RWPE2 (cell line): ENCODE results near the gene FSD1.
A peak's percentile ranks its signal among the peaks of the same experiment; 100 is the strongest.

Experiments
- ATAC-seq: fragments of 200-7000 bp; cut with Tn5 transposase; 3 replicates; pipeline ENCODE4 v1.9.1; 2021; ENCODE audit warnings: low read depth
- DNase-seq: peaks from one replicate; pipeline ENCODE4 v3.0.0-alpha.2; 2020; ENCODE audit warnings: low spot score
- H3K27ac ChIP-seq: fragments of 450-650 bp; 2 replicates; pipeline ENCODE4 v1.5.1; 2017; ENCODE audit warnings: mild to moderate bottlenecking; ENCODE audit not compliant: poor library complexity, severe bottlenecking
- H3K27me3 ChIP-seq: fragments of 250-450 bp; sonication (Bioruptor Pico); 2 replicates; pipeline ENCODE4 v1.5.1; 2021; ENCODE audit warnings: mild to moderate bottlenecking, moderate library complexity; ENCODE audit not compliant: insufficient read depth, poor library complexity, severe bottlenecking
- H3K36me3 ChIP-seq: fragments of 250-450 bp; sonication (Bioruptor Pico); 2 replicates; pipeline ENCODE4 v1.5.1; 2020; ENCODE audit warnings: low read depth, mild to moderate bottlenecking, moderate library complexity
- H3K4me1 ChIP-seq: fragments of 250-450 bp; sonication (Bioruptor Pico); 2 replicates; pipeline ENCODE4 v1.5.1; 2021; ENCODE audit warnings: mild to moderate bottlenecking, moderate library complexity; ENCODE audit not compliant: insufficient read depth, poor library complexity, severe bottlenecking
- H3K4me3 ChIP-seq: fragments of 250-450 bp; sonication (Bioruptor Pico); 2 replicates; pipeline ENCODE4 v1.5.1; 2021; ENCODE audit warnings: mild to moderate bottlenecking, moderate library complexity; ENCODE audit not compliant: severe bottlenecking
- H3K9me3 ChIP-seq: fragments of 250-450 bp; sonication (Bioruptor Pico); 2 replicates; pipeline ENCODE4 v1.5.1; 2021; ENCODE audit warnings: mild to moderate bottlenecking, moderate library complexity; ENCODE audit not compliant: severe bottlenecking
- CTCF ChIP-seq: fragments of 450-650 bp; IDR thresholded peaks from one replicate; pipeline ENCODE4 v1.5.1; 2017; ENCODE audit warnings: mild to moderate bottlenecking, moderate library complexity; ENCODE audit not compliant: poor library complexity, severe bottlenecking

Gene FSD1

GRCh38 chr19:4350726-4351125 lies 46.3 kb downstream of the FSD1 start:
- H3K27ac ChIP-seq: no peak overlapping the region
- H3K4me1 ChIP-seq: no peaks in the 10 kb centered on the region
- DNase-seq (peak; percentile 35), ATAC-seq (no peak)
- H3K4me3 ChIP-seq: no peak overlapping the region
- H3K27me3 ChIP-seq: no peaks in the 10 kb centered on the region
- no peaks in the 10 kb centered on the region; the same call in 1 of the 2 replicates for H3K36me3 ChIP-seq
- no peak for TF ChIP-seq CTCF
- H3K9me3 ChIP-seq: no peaks in the 10 kb centered on the region

DNA sequence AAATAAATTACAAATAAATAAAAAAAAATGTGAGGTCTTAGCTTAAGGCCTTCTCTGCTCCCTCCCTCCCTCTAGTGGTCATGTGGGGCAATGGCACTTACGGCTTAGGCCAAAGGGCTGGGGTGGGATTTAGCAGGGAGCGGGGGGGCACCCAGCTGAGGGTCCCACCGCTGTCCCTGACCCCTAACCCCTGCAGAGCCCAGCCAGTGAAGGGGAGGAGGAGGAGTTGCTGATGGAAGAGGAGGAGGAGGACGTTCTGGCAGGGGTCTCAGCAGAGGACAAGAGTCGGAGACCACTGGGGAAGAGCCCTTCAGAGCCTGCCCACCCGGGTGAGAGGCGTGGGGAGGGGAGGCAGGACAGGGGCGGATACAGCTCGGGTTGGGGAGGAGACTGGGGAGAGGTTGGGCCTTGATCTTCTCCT lies 48.3 kb downstream of the FSD1 start:
- Histone ChIP-seq H3K27me3 (no peaks in the 10 kb centered on the region), H3K36me3 (no peaks in the 10 kb centered on the region; the same call in 1 of the 2 replicates), H3K4me1 (no peaks in the 10 kb centered on the region), H3K9me3 (no peaks in the 10 kb centered on the region), H3K4me3 (no peak overlapping the region), H3K27ac (no peak overlapping the region)
- TF ChIP-seq CTCF: peak; percentile 81
- ATAC-seq (peak; percentile 59; the same call in 1 of the 3 replicates), DNase-seq (peak; percentile 57)

- Histone ChIP-seq H3K36me3 (peaks cover under 1% of the 10 kb centered on the region), H3K27me3 (no peaks in the 10 kb centered on the region), H3K4me1 (no peaks in the 10 kb centered on the region), H3K4me3 (no peak overlapping the region), H3K27ac (no peak overlapping the region), H3K9me3 (no peaks in the 10 kb centered on the region)
- no peak for ATAC-seq
- no peak for TF ChIP-seq CTCF
- DNase-seq: no peak
Measured at GRCh38 chr19:4354282-4354681, 49.9 kb downstream of the FSD1 start.

DNA sequence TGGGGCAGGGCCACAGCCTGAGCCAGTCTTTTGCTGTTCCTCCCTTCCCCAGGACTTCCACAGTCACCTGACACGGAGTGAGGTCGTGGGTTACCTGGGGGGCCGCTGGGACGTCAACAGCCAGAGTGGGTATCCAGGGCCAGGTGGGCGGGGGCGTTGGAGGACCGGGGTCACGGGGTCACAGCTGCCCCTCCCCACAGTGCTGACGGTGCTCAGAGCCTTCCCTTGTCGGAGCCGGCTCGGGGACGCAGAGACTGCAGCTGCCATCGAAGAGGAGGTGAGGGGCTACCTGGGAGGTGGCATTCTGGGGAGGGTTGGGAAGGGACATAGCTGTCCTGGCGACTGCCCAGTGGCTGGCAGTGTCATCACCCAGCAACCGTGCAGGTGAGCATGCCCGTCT lies 50.5 kb downstream of the FSD1 start:
- Histone ChIP-seq H3K27ac (no peak overlapping the region), H3K4me3 (no peak overlapping the region), H3K9me3 (no peaks in the 10 kb centered on the region), H3K27me3 (no peaks in the 10 kb centered on the region), H3K4me1 (no peaks in the 10 kb centered on the region), H3K36me3 (peaks cover 7% of the 10 kb centered on the region)
- no peak for DNase-seq
- TF ChIP-seq CTCF: no peak
- no peak for ATAC-seq

DNA sequence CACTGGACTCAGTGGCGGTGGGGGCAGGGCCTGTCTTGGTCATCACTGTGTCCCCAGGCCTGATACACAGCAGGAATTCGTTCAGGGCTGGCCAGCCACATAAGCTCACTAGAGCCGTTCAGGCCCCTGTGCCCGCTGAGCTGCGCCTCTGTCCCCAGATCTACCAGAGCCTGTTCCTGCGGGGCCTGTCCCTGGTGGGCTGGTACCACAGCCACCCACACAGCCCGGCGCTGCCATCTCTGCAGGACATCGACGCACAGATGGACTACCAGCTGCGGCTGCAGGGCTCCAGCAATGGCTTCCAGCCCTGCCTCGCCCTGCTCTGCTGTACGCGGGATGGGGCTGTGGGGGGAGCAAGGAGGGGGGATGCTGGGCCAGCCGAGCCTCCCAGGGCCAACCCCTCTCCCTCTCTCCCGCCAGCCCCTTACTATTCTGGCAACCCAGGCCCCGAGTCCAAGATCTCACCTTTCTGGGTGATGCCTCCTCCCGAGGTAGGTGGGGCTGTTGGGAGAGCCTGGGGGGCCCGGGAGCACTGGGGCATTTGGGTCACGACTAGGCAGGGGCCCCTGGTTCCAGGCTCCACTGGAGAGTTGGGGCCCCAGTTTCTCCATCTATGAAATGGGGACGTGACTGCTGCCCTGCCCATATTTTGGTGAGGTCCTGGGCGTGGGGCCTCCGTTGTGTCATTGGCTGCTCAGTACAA lies 52.8 kb downstream of the FSD1 start:
- no peaks in the 10 kb centered on the region for H3K9me3 ChIP-seq
- no peaks in the 10 kb centered on the region for H3K27me3 ChIP-seq
- no peak overlapping the region for H3K4me3 ChIP-seq
- TF ChIP-seq CTCF: no peak
- ATAC-seq (no peak), DNase-seq (peak; percentile 50)
- H3K27ac ChIP-seq: no peak overlapping the region
- H3K36me3 ChIP-seq: peaks cover 20% of the 10 kb centered on the region
- no peaks in the 10 kb centered on the region for H3K4me1 ChIP-seq
